ENCODE measurements around the gene CCM2L.

The CCM2L gene

GRCh38 chr20:32017711-32018251 lies 7.5 kb downstream of the CCM2L start:
- no peak overlapping the region for H3K4ac ChIP-seq (ENCODE audit: low read depth, low read length)
- H3K4me2 ChIP-seq (ENCODE audit: low read length) = peak overlapping the region; percentile 5
- H3K14ac ChIP-seq (ENCODE audit: low read length) = no peak overlapping the region
- no peaks in the 10 kb centered on the region for H3K36me3 ChIP-seq (ENCODE audit: control insufficient read depth in 1 of 2, insufficient read depth in 2 of 2, low read length in 2 of 2)
- peaks cover 1% of the 10 kb centered on the region for H3K79me1 ChIP-seq (ENCODE audit: low read length)
- no peaks in the 10 kb centered on the region for H3K9me3 ChIP-seq (ENCODE audit: insufficient read depth, low read depth, low read length)
- no peak overlapping the region for H3K4me3 ChIP-seq (ENCODE audit: low read depth, low read length)
- no peak overlapping the region for H2BK5ac ChIP-seq (ENCODE audit: low read depth, low read length, poor library complexity)
- no peak overlapping the region for H2BK120ac ChIP-seq (ENCODE audit: insufficient read depth, low read length, poor library complexity)
- H3K9ac ChIP-seq (ENCODE audit: low read length) = no peak overlapping the region
- no peak overlapping the region for H2BK12ac ChIP-seq (ENCODE audit: low read length)
- no peak overlapping the region for H2AK5ac ChIP-seq (ENCODE audit: low read length)
- no peak overlapping the region for H3K18ac ChIP-seq (ENCODE audit: low read length)
- DNase-seq = peak; percentile 71 to 74
- no peak overlapping the region for H2AFZ ChIP-seq (ENCODE audit: insufficient read depth, low read length, poor library complexity)
- no peak overlapping the region for H4K8ac ChIP-seq (ENCODE audit: low read depth, low read length)
- H3K79me2 ChIP-seq (ENCODE audit: control insufficient read depth, insufficient read depth, low read length, poor library complexity) = no peaks in the 10 kb centered on the region
- H3K23ac ChIP-seq (ENCODE audit: low read length) = no peak overlapping the region
- peaks cover 5% of the 10 kb centered on the region for H3K27me3 ChIP-seq (ENCODE audit: insufficient read depth, low read length)
- no peak overlapping the region for H4K91ac ChIP-seq (ENCODE audit: low read depth, low read length)
- WGBS (ENCODE audit: extremely low coverage, insufficient coverage, insufficient read length) = no CpG with 5 or more reads among the region's 35 CpGs
- no peak overlapping the region for H3K27ac ChIP-seq (ENCODE audit: low read depth, low read length)
- peaks cover 4 to 10% of the 10 kb centered on the region in 2 experiments for H3K4me1 ChIP-seq (ENCODE audit: control insufficient read depth in 1 of 2, insufficient read depth in 2 of 2, low read length in 2 of 2)
- no peak overlapping the region for H4K12ac ChIP-seq (ENCODE audit: low read depth, low read length)

- Histone ChIP-seq H3K27ac (ENCODE audit: low read depth, low read length) (peak overlapping the region; percentile 9), H2BK120ac (ENCODE audit: insufficient read depth, low read length, poor library complexity) (peak overlapping the region; percentile 71), H3K79me1 (ENCODE audit: low read length) (peaks cover 1% of the 10 kb centered on the region), H3K27me3 (ENCODE audit: insufficient read depth, low read length) (peaks cover 5% of the 10 kb centered on the region), H3K14ac (ENCODE audit: low read length) (no peak overlapping the region), H3K23ac (ENCODE audit: low read length) (no peak overlapping the region), H2AK5ac (ENCODE audit: low read length) (no peak overlapping the region), H2BK12ac (ENCODE audit: low read length) (no peak overlapping the region), H3K9me3 (ENCODE audit: insufficient read depth, low read depth, low read length) (no peaks in the 10 kb centered on the region), H4K91ac (ENCODE audit: low read depth, low read length) (no peak overlapping the region), H3K9ac (ENCODE audit: low read length) (no peak overlapping the region), H3K4me1 (ENCODE audit: control insufficient read depth in 1 of 2, insufficient read depth in 2 of 2, low read length in 2 of 2) (peaks cover 4 to 10% of the 10 kb centered on the region in 2 experiments), H3K36me3 (ENCODE audit: control insufficient read depth in 1 of 2, insufficient read depth in 2 of 2, low read length in 2 of 2) (no peaks in the 10 kb centered on the region), H3K4me3 (ENCODE audit: low read depth, low read length) (peak overlapping the region; percentile 71), H4K8ac (ENCODE audit: low read depth, low read length) (no peak overlapping the region), H4K12ac (ENCODE audit: low read depth, low read length) (peak overlapping the region; percentile 48), H3K79me2 (ENCODE audit: control insufficient read depth, insufficient read depth, low read length, poor library complexity) (no peaks in the 10 kb centered on the region), H3K4ac (ENCODE audit: low read depth, low read length) (no peak overlapping the region), H2AFZ (ENCODE audit: insufficient read depth, low read length, poor library complexity) (peak overlapping the region; percentile 98), H2BK5ac (ENCODE audit: low read depth, low read length, poor library complexity) (no peak overlapping the region), H3K18ac (ENCODE audit: low read length) (peak overlapping the region; percentile 75), H3K4me2 (ENCODE audit: low read length) (peak overlapping the region; percentile 71)
- WGBS (ENCODE audit: extremely low coverage, insufficient coverage, insufficient read length) = no CpG with 5 or more reads among the region's 67 CpGs
- peak in 1 of 2 donors; percentile 59 for DNase-seq
Measured at GRCh38 chr20:32018269-32019155, 8.3 kb downstream of the CCM2L start.

GRCh38 chr20:32019156-32019510 lies 8.9 kb downstream of the CCM2L start:
- H4K12ac ChIP-seq (ENCODE audit: low read depth, low read length) = no peak overlapping the region
- no peak overlapping the region for H3K18ac ChIP-seq (ENCODE audit: low read length)
- peaks cover 5% of the 10 kb centered on the region for H3K27me3 ChIP-seq (ENCODE audit: insufficient read depth, low read length)
- no peak overlapping the region for H4K8ac ChIP-seq (ENCODE audit: low read depth, low read length)
- peak overlapping the region; percentile 71 for H3K4me2 ChIP-seq (ENCODE audit: low read length)
- no peak overlapping the region for H3K14ac ChIP-seq (ENCODE audit: low read length)
- H3K36me3 ChIP-seq (ENCODE audit: control insufficient read depth in 1 of 2, insufficient read depth in 2 of 2, low read length in 2 of 2) = no peaks in the 10 kb centered on the region
- no peak overlapping the region for H2BK120ac ChIP-seq (ENCODE audit: insufficient read depth, low read length, poor library complexity)
- WGBS (ENCODE audit: extremely low coverage, insufficient coverage, insufficient read length) = no CpG with 5 or more reads among the region's 42 CpGs
- no peak overlapping the region for H3K9ac ChIP-seq (ENCODE audit: low read length)
- H3K79me2 ChIP-seq (ENCODE audit: control insufficient read depth, insufficient read depth, low read length, poor library complexity) = no peaks in the 10 kb centered on the region
- no peak overlapping the region for H2AFZ ChIP-seq (ENCODE audit: insufficient read depth, low read length, poor library complexity)
- no peak overlapping the region for H3K27ac ChIP-seq (ENCODE audit: low read depth, low read length)
- no peak overlapping the region for H2BK5ac ChIP-seq (ENCODE audit: low read depth, low read length, poor library complexity)
- no peak overlapping the region for H2AK5ac ChIP-seq (ENCODE audit: low read length)
- H3K79me1 ChIP-seq (ENCODE audit: low read length) = peaks cover 1% of the 10 kb centered on the region
- no peak overlapping the region for H2BK12ac ChIP-seq (ENCODE audit: low read length)
- no peak overlapping the region for H3K4ac ChIP-seq (ENCODE audit: low read depth, low read length)
- no peaks in the 10 kb centered on the region for H3K9me3 ChIP-seq (ENCODE audit: insufficient read depth, low read depth, low read length)
- peak overlapping the region; percentile 71 for H3K4me3 ChIP-seq (ENCODE audit: low read depth, low read length)
- DNase-seq = peak in 1 of 2 donors; percentile 37
- peaks cover 4 to 10% of the 10 kb centered on the region in 2 experiments for H3K4me1 ChIP-seq (ENCODE audit: control insufficient read depth in 1 of 2, insufficient read depth in 2 of 2, low read length in 2 of 2)
- H4K91ac ChIP-seq (ENCODE audit: low read depth, low read length) = no peak overlapping the region
- no peak overlapping the region for H3K23ac ChIP-seq (ENCODE audit: low read length)

GRCh38 chr20:32019563-32020463 lies 9.6 kb downstream of the CCM2L start:
- WGBS (ENCODE audit: extremely low coverage, insufficient coverage, insufficient read length) = no CpG with 5 or more reads among the region's 11 CpGs
- Histone ChIP-seq H4K12ac (ENCODE audit: low read depth, low read length) (no peak overlapping the region), H3K18ac (ENCODE audit: low read length) (no peak overlapping the region), H2AK5ac (ENCODE audit: low read length) (no peak overlapping the region), H3K9me3 (ENCODE audit: insufficient read depth, low read depth, low read length) (no peaks in the 10 kb centered on the region), H3K79me2 (ENCODE audit: control insufficient read depth, insufficient read depth, low read length, poor library complexity) (no peaks in the 10 kb centered on the region), H3K27ac (ENCODE audit: low read depth, low read length) (no peak overlapping the region), H4K8ac (ENCODE audit: low read depth, low read length) (no peak overlapping the region), H3K4ac (ENCODE audit: low read depth, low read length) (no peak overlapping the region), H3K27me3 (ENCODE audit: insufficient read depth, low read length) (peaks cover 5% of the 10 kb centered on the region), H2BK12ac (ENCODE audit: low read length) (no peak overlapping the region), H3K14ac (ENCODE audit: low read length) (no peak overlapping the region), H2BK120ac (ENCODE audit: insufficient read depth, low read length, poor library complexity) (no peak overlapping the region), H3K79me1 (ENCODE audit: low read length) (peaks cover 1% of the 10 kb centered on the region), H4K91ac (ENCODE audit: low read depth, low read length) (no peak overlapping the region), H2AFZ (ENCODE audit: insufficient read depth, low read length, poor library complexity) (no peak overlapping the region), H2BK5ac (ENCODE audit: low read depth, low read length, poor library complexity) (no peak overlapping the region), H3K4me2 (ENCODE audit: low read length) (peak overlapping the region; percentile 36), H3K4me1 (ENCODE audit: control insufficient read depth in 1 of 2, insufficient read depth in 2 of 2, low read length in 2 of 2) (peaks cover 4 to 10% of the 10 kb centered on the region in 2 experiments), H3K23ac (ENCODE audit: low read length) (no peak overlapping the region), H3K36me3 (ENCODE audit: control insufficient read depth in 1 of 2, insufficient read depth in 2 of 2, low read length in 2 of 2) (no peaks in the 10 kb centered on the region), H3K9ac (ENCODE audit: low read length) (no peak overlapping the region), H3K4me3 (ENCODE audit: low read depth, low read length) (no peak overlapping the region)
- no peak for DNase-seq
